ENCODE results near the gene FAXDC2.
A peak's percentile ranks its signal among the peaks of the same experiment; 100 is the strongest.

Gene FAXDC2

DNA sequence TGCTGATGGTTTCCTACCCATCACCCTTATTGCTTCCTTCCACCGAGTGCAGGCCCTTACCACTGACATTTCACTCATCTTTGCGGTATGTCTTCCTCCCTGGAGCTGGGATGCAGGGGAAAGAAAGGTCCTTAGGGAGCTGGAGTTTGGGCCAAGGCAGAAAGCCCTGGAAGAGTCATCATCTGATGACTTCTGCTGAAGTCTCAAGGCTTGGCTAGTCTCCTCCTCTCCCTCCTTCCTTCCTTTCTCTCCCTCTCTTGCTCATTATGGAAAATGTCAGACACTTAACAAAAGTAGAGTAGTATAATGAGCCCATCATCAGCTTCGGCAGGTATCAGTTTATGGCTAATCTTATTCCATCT lies 55.2 kb downstream of the FAXDC2 start:
- DNase-seq (ENCODE audit: low spot score) = no peak

DNA sequence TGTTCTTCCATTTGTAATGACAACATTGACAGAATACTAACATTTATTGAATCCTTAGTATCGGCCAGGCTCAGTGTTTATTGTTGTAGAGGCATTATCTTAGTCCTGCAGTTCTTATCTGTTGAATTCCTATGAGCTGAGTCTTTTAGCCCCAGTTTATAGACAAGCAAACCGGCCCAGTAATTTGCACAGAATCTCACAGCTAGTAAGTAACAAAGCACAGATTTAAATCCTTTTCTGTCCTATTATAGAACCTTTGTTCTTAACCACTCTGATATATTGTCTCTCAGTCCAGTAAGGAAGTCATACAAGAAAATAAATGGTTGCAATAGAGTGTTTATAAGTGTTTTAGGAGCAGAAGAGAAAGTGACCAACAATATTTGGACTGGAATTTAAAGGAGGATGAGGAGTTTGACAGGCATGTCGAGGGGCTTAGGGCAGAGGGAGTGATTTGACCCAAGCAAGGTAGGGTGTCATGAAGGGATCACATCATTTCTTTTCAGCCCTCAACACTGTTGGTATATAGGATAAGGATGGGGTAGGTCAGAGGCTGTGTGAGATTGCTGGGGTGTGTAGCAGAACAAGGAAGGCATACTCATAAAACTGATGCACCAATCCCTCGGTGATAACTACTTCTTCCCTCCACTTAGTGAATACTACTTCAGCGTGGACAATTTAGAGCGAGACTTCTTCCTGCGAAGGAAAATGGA lies 55.7 kb downstream of the FAXDC2 start:
- no peak for DNase-seq (ENCODE audit: low spot score)

DNA sequence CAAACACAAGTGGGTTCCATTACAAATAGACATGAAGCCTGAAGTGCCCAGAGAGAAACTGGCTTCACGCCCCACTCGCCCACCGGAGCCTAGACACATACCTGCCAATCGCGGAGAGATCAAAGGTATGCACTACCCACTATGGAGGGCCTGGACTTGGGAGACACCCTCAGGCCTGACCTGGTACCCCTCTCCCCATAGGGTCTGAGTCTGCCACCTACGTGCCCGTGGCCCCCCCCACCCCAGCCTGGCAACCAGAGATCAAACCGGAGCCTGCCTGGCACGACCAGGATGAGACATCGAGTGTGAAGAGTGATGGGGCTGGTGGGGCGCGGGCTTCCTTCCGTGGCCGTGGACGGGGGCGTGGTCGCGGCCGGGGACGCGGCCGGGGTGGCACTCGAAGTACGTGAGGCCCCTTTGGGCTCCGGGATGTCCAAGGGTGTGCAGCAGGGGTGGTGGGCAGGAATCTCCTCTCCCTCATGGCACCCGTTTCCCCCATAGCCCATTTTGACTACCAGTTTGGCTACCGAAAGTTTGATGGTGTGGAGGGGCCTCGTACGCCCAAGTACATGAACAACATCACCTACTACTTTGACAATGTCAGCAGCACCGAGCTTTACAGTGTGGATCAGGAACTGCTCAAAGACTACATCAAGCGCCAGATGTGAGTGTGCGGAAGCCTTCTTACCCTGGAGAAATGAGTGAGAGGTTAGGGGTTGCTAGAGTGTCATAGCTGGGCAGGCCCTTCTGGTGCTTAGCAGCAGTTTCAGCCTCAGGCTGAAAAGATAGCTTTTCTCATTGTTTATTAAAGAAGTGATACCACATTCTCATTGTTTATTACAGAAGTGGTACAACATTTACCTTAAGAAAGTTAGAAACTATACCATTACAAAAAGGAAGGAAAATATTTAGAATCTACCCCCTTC lies 56.5 kb downstream of the FAXDC2 start:
- DNase-seq (ENCODE audit: low spot score) = no peak

DNA sequence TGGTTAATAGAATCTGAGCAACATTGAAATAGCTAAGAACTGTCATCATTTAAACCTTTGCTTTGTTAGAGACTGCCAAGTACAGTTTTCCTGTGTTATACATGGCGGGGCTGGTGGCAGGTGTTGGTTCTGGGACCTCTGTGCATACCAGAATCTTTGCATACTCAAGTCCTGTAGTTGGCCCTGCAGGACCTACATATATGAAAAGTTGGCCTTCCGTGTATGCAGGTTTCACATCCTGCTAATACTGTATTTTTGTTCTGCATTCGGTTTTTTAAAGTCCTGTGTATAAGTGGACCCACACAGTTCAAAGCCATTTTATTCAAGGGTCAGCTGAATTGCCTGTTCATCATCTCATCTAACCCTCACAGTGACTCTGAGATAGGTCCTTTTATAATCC lies 58.9 kb downstream of the FAXDC2 start:
- peak; percentile 56 for DNase-seq (ENCODE audit: low spot score)

DNA sequence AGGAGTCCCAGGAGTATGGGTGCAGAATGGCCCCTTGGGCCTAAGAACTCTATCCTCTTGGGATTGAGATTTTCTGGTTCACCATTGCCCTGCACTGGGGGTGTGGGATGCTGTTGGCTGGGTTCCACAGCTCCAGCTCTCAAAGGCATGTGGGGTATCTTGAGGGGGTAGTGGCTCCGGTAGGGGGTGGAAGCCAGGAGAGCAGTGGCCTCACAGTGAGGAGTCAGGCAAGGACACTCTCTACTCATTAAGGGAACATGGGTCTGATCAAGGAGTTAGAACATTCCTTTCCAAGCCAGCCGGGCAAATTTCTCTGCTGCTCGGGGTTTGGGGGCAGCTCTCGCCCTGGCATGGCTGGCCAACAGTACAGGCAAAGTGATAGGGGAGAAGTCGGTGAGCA lies 62.2 kb downstream of the FAXDC2 start:
- DNase-seq (ENCODE audit: low spot score) = no peak

- no peak for DNase-seq (ENCODE audit: low spot score)
These were observed 64.0 kb downstream of the FAXDC2 start for GRCh38 chr5:154786414-154786813.

DNA sequence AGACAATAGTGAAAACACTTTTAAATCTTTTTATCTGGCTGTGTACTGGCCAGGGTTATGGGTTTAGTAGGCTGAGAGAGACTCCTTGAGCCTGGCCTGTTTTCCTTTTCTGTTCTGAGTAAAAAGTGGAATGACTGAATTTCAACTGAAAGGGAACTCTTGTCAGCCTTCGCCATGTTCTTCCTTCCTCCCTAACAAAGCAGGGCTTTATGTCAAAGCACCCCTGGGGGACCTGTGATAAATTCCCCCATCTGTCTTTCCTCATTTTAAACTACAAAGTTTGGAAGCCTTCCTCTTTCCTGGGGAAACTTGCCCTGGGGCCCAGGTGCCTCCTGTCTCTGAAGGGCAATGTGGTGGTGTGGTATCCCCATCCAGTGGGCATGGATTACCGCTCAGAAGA lies 65.5 kb downstream of the FAXDC2 start:
- DNase-seq (ENCODE audit: low spot score) = no peak

DNA sequence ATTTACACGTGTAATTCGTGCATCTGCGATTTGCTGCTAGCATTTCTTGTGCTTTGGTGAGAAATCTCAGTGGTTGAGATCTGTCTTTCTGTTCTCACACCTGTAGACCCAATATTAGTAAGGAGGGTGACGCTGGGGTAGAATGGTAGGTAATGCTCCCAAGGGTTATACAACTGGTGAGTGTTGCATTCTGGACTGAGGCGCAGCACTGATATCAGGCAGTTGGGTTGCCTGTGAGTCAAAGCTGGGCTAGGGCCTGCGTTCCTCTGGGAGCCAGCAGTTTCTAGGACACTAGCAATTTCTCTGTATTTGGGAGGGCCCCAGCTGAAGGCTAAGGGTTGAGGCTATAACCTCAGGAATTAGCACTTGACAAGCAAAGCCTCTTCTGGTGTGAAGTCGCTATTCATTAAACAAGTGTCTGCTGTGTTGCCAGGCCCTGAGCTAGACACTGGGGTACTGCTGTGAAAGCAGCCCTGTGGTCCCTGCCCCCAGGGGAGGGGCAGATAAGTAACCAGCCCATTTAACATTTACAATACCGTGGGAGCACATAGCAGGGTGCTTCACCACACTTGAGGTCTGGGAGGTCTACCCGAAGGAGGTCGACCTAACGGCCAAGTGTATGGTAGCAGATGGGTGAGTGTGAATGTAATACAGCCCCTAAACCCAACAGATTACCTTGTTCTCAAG lies 66.5 kb downstream of the FAXDC2 start:
- DNase-seq (ENCODE audit: low spot score) = no peak

DNA sequence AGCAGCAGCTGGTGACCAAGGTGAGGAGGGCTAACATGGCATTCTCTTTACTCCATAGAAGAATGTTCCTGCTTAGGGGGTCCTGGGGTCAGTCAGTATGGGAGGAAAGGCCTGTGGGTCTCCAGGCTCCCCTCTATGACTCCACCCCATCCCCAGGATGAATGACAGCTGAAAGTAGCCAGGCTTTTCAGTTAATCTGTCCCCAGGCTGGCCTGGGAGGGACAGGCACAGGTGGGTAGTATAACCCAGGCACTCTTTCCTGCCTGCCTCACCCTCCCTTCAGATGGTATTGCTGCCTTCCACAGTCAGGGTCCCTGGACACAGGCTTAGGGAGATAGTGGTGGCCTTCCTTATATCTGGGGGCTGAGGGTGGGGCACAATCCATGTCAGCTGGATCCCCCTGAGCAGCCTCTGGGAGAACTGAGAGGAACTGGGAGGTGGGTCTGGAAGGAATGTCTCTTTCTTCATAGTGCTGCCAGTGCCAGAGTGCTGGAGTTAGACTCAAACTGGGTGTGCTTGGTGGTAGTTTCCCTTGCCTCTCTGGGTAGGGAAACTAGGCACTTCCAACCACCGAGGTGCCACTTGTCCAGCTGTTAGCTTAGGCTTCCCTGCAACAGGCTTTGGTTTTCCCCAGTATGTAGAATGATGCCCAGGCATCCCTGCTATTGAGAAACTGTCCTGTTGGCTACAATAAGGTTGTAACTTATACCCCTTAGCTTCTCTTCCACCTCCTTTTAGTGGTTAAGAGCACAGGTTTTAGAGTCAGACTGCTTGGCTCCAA lies 67.4 kb downstream of the FAXDC2 start:
- DNase-seq (ENCODE audit: low spot score) = no peak

GRCh38 chr5:154782326-154782725 lies 68.1 kb downstream of the FAXDC2 start:
- no peak for DNase-seq (ENCODE audit: low spot score)

GRCh38 chr5:154780128-154780527 lies 70.3 kb downstream of the FAXDC2 start:
- DNase-seq (ENCODE audit: low spot score) = no peak

GRCh38 chr5:154779105-154779504 lies 71.3 kb downstream of the FAXDC2 start:
- no peak for DNase-seq (ENCODE audit: low spot score)

- no peak for DNase-seq (ENCODE audit: low spot score)
These were observed 71.9 kb downstream of the FAXDC2 start for GRCh38 chr5:154778534-154778933.

DNA sequence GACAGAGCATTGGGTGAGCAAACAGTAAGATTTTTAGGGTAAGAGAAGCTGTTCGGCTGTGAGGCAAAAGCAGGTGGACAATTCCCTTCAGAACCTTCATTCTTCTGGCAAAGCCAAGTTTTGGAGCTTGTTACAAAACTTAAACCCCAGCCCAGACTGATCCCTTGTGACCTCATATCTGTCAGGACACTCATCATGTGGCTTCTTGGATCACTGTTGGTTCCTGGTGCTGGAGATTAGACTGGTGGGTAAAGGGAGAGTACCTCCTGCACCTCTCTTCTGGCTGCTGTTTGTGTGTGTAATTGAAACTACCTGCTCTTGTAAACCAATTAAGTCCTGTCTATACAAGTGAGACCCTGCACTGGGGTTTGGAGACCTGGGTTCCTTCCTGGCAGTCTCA lies 74.2 kb downstream of the FAXDC2 start:
- no peak for DNase-seq (ENCODE audit: low spot score)

DNA sequence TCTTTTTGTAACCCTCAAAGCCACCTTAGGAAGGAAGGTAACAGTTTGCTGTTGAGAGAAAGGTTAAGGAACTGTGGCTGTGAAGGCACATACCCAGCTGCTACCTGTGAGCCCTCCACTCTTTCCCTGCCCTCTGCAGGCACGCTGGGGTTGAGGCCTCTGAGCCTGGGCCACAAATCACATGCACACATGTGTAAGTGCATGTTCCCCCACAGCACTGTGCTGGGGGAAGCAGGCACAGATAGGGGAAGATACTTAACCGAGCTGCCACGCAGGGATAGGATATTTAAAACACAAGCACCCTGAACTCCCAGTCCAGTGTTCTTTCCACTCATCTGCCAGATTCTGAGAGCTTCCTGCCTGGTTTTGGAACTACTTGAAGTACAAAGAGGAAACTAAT lies 77.1 kb downstream of the FAXDC2 start:
- no peak for DNase-seq (ENCODE audit: low spot score)

- no peak for DNase-seq (ENCODE audit: low spot score)
These were observed 79.0 kb downstream of the FAXDC2 start for GRCh38 chr5:154771383-154771901.

DNA sequence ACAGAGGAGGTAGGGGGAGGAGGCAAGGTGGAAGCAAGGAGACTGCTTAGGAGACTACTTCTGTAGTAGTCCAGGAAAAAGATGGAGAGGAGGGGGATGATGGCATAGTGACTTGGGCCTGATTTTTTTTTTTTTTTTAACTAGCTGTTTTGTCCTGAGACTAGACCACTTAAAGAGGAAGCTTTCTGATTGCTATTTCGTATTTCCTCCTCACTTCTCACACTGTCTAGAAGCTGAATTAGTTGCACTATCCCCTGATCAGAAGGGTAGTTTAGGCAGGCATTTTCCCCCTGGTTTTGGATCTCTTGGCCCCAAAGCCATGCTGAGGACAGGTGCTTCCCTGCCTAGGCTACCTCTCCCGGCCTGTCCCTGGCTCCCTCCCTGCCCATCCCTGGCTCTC lies 80.3 kb downstream of the FAXDC2 start:
- DNase-seq (ENCODE audit: low spot score) = no peak
